Loucy (cell line): ENCODE results near the gene SUMO2.

Source experiments
- H2AFZ ChIP-seq: fragments of 200-600 bp; sonication (generic); 2 replicates; pipeline ENCODE4 v1.6.0; 2016; ENCODE audit warnings: antibody characterized with exemption, mild to moderate bottlenecking, low read length, moderate library complexity
- H3F3A ChIP-seq: fragments of 200-600 bp; 2 replicates; pipeline ENCODE4 v1.6.0; 2016; ENCODE audit warnings: antibody characterized with exemption, low read depth, mild to moderate bottlenecking
- H3K27me3 ChIP-seq: fragments of 200-600 bp; sonication (generic); 2 replicates; pipeline ENCODE4 v1.6.1; 2014; ENCODE audit warnings: low read length, mild to moderate bottlenecking; ENCODE audit not compliant: insufficient read depth, poor library complexity, severe bottlenecking
- H3K36me3 ChIP-seq: fragments of 200-600 bp; sonication (generic); 2 replicates; pipeline ENCODE4 v1.6.1; 2016; ENCODE audit warnings: low read length; ENCODE audit not compliant: insufficient read depth
- H3K4me1 ChIP-seq: fragments of 200-600 bp; sonication (generic); 2 replicates; pipeline ENCODE4 v1.5.1; 2014; ENCODE audit warnings: low read length, mild to moderate bottlenecking; ENCODE audit not compliant: insufficient read depth, poor library complexity, severe bottlenecking
- H3K4me2 ChIP-seq: fragments of 200-600 bp; sonication (generic); 2 replicates; pipeline ENCODE4 v1.6.0; 2014; ENCODE audit warnings: antibody characterized with exemption, low read length, low read depth, mild to moderate bottlenecking; ENCODE audit not compliant: poor library complexity, severe bottlenecking
- H3K4me3 ChIP-seq: fragments of 200-600 bp; sonication (generic); 2 replicates; pipeline ENCODE4 v1.5.1; 2014; ENCODE audit warnings: low read length, mild to moderate bottlenecking, mixed read lengths; ENCODE audit not compliant: poor library complexity, severe bottlenecking
- H3K79me2 ChIP-seq: fragments of 200-600 bp; sonication (generic); 2 replicates; pipeline ENCODE4 v1.6.1; 2014; ENCODE audit warnings: low read length; ENCODE audit not compliant: insufficient read depth
- H3K9ac ChIP-seq: fragments of 200-600 bp; sonication (generic); 2 replicates; pipeline ENCODE4 v1.6.0; 2014; ENCODE audit warnings: mild to moderate bottlenecking, low read depth, low read length, moderate library complexity; ENCODE audit not compliant: poor library complexity, severe bottlenecking
- H3K9me2 ChIP-seq: fragments of 200-600 bp; sonication (generic); replicated peaks from 2 replicates; pipeline ENCODE4 v1.6.1; 2016; ENCODE audit warnings: low read depth, low read length, mixed read lengths
- H3K9me3 ChIP-seq: fragments of 200-600 bp; sonication (generic); 2 replicates; pipeline ENCODE4 v1.6.1; 2014; ENCODE audit warnings: mild to moderate bottlenecking, antibody characterized with exemption, low read length, low read depth; ENCODE audit not compliant: insufficient read depth
- H4K20me1 ChIP-seq: fragments of 200-600 bp; sonication (generic); 2 replicates; pipeline ENCODE4 v1.6.0; 2014; ENCODE audit warnings: antibody characterized with exemption, low read length, mild to moderate bottlenecking; ENCODE audit not compliant: insufficient read depth, poor library complexity, severe bottlenecking
- EZH2phosphoT487 ChIP-seq: fragments of 200-600 bp; IDR thresholded peaks from 2 replicates; pipeline ENCODE4 v1.6.1; 2018; ENCODE audit warnings: antibody characterized with exemption, mild to moderate bottlenecking, moderate library complexity, borderline replicate concordance
- TF ChIP-seq, protein P1 (sequence below): fragments of 200-600 bp; sonication (generic); conservative IDR thresholded peaks from 2 replicates; pipeline ENCODE4 v1.5.1; 2014; ENCODE audit warnings: mild to moderate bottlenecking, antibody characterized with exemption, low read length

The SUMO2 gene

DNA sequence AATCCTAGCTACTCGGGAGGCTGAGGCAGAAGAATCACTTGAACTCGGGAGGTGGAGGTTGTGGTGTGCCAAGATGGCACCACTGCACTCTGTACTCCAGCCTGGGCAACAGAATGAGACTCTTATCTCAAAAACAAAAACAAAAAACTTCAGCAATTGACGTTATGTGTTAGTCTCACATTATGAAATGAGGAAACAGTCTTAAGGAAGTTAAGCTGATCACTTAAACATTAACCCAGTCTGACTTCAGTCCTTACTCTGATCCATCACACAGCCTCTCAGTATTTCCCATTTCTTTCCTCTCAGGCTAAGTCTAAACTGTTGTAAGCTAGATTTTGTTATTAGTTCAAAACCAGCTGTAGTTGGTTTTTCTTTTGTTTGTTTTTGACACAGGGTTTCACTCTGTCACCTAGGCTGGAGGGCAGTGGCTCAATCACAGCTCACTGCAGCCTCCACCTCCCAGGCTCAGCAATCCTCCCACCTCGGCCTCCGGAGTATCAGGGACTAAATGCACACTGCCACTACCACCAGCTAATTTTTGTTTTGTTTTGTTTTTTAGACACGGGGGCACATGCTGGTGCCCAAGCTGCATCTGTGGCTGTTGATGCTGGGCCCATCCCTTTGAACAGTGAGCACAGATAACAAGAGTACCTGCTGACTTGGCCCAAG is 34.7 kb downstream of the SUMO2 start:
- Histone ChIP-seq H3K4me3 (peak overlapping the region; percentile 54), H3K79me2 (peaks cover 95% of the 10 kb centered on the region), H2AFZ (no peak overlapping the region), H3K9me2 (no peaks in the 10 kb centered on the region), H3K4me1 (peaks cover 40% of the 10 kb centered on the region), H3F3A (no peaks in the 10 kb centered on the region), H3K9me3 (no peaks in the 10 kb centered on the region), H3K9ac (peak overlapping the region; percentile 3), H3K36me3 (peaks cover 60% of the 10 kb centered on the region), H3K27me3 (no peaks in the 10 kb centered on the region), H3K4me2 (peak overlapping the region; percentile 85), H4K20me1 (peaks cover 68% of the 10 kb centered on the region)
- TF ChIP-seq, protein P1, sequence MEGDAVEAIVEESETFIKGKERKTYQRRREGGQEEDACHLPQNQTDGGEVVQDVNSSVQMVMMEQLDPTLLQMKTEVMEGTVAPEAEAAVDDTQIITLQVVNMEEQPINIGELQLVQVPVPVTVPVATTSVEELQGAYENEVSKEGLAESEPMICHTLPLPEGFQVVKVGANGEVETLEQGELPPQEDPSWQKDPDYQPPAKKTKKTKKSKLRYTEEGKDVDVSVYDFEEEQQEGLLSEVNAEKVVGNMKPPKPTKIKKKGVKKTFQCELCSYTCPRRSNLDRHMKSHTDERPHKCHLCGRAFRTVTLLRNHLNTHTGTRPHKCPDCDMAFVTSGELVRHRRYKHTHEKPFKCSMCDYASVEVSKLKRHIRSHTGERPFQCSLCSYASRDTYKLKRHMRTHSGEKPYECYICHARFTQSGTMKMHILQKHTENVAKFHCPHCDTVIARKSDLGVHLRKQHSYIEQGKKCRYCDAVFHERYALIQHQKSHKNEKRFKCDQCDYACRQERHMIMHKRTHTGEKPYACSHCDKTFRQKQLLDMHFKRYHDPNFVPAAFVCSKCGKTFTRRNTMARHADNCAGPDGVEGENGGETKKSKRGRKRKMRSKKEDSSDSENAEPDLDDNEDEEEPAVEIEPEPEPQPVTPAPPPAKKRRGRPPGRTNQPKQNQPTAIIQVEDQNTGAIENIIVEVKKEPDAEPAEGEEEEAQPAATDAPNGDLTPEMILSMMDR: no peak
- TF ChIP-seq EZH2phosphoT487: no peak

DNA sequence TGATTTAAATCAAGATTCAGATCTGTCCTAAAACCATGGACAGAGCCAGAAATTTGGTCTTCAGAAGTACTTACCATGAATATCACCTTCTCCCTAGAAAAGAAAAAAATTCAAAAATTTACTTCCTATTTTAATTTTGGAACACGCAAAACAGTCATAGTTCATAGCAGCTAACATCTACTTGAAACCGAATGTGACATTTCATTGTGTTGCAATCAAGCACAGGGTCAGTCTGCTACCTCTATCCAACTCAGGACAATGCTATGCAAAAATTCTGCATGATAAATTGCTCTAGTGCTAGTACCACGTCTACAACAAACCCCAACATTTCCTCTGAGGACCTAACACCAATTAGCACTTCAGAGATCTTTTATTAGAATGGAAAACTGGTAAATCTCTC is 36.2 kb downstream of the SUMO2 start:
- Histone ChIP-seq H3K9me3 (no peaks in the 10 kb centered on the region), H3K9me2 (no peaks in the 10 kb centered on the region), H3K36me3 (peaks cover 73% of the 10 kb centered on the region), H2AFZ (no peak overlapping the region), H3K9ac (no peak overlapping the region), H3K4me3 (no peak overlapping the region), H3K79me2 (peaks cover 91% of the 10 kb centered on the region), H3K27me3 (no peaks in the 10 kb centered on the region), H4K20me1 (peaks cover 56% of the 10 kb centered on the region), H3F3A (0 out of 2 replicates have a peak, but pooled peaks cover 6% of the 10 kb centered on the region), H3K4me2 (no peak overlapping the region), H3K4me1 (peaks cover 39% of the 10 kb centered on the region)
- TF ChIP-seq, protein P1: no peak
- TF ChIP-seq EZH2phosphoT487: no peak

DNA sequence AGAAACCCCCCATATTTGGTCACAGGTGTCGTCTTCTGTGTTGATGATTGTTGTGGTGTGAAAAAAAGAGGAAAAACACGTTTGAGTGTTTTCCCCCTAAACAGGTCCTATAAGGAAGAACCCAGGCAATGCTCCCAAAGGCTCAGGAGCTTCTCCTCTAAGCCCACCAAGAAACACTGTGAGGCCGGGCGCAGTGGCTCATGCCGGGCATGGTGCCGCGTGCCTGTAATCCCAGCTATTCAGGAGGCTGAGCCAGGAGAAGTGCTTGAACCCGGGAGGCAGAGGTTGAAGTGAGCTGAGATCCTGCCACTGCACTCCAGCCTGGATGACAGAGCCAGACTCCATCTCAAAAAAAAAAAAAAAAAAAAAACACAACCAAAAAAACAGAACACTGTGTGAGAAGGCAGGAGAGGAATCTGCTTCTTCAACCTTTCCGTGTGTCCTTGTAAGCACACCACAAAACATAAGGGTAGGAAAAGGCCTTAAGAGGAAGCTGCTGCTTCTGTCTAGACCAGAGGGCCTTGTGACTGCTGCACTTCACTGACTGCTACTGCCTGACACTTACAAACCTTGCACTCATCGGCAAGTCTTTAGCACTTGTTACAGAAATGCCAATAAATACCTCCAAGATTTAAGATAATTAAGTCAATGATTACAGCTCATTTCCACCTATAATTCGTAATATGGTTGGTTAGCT is 37.8 kb downstream of the SUMO2 start:
- TF ChIP-seq EZH2phosphoT487: no peak
- TF ChIP-seq, protein P1: no peak
- Histone ChIP-seq H4K20me1 (peaks cover 48% of the 10 kb centered on the region), H3K9me3 (no peaks in the 10 kb centered on the region), H2AFZ (no peak overlapping the region), H3K9me2 (no peaks in the 10 kb centered on the region), H3K4me3 (no peak overlapping the region), H3F3A (0 out of 2 replicates have a peak, but pooled peaks cover 8% of the 10 kb centered on the region), H3K27me3 (no peaks in the 10 kb centered on the region), H3K4me2 (no peak overlapping the region), H3K9ac (no peak overlapping the region), H3K36me3 (peaks cover 87% of the 10 kb centered on the region), H3K4me1 (peaks cover 45% of the 10 kb centered on the region), H3K79me2 (peaks cover 89% of the 10 kb centered on the region)
